ENCODE results near the gene SCAI.
"Not testable (repeated sequence)": the region's sequence is repeated elsewhere in the genome, so short reads cannot be mapped to it uniquely, and the experiment has no call there.

SCAI gene

DNA sequence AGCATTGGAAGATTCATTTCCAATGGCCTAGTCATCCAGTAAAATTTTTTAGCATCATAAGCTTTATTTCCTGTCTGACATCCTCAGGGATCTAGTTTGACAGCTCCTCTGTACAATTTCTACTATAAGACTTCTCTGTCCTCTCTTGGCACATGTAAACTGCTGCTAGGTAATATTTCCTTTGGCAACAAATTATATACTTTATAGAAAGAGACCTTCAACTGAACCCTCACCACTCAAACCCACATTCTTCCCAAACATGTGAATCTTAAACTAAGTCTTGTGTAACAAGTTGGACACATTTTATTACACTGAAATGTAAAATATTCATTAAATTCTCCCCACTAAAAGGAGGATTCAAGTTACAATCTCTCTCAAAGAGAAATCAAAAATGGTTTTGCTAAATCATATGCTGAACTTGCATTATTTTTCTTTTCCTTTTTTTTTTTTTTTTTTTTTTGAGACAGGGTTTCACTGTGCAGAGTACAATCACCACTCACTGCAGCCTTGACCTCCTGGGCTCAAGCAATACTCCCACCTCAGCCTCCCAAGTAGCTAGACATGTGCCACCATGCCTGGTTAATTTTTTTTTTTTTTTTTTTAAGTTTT is 36.9 kb downstream of the SCAI start:
- DNase-seq (ENCODE audit: low read depth): no peak

- DNase-seq (ENCODE audit: low read depth): no peak
Measured at GRCh38 chr9:125103770-125104460, 39.4 kb downstream of the SCAI start.

DNA sequence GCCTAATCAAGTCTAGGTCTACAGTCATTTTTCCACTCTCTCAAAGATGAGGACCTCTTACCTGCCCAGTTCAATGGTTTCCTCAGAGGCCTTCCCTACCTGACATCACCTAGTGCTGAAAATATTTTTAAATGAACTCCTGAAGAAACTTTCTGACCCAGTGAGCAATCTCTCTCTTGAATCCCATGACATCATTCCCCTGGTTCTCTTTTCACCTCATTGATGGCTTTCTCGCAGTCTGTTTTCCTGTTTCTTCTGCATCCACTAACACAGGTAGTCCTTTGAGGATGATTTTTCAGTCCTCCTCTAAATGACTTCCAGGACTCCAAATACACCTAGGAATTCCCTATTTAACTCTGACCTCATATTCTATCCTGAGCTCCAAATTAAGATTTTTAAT is 40.3 kb downstream of the SCAI start:
- no peak for DNase-seq (ENCODE audit: low read depth)

- no peak for DNase-seq (ENCODE audit: low read depth)
Measured at GRCh38 chr9:125100822-125101221, 42.5 kb downstream of the SCAI start.

- no peak for DNase-seq (ENCODE audit: low read depth)
Measured at GRCh38 chr9:125099816-125100215, 43.5 kb downstream of the SCAI start.

DNA sequence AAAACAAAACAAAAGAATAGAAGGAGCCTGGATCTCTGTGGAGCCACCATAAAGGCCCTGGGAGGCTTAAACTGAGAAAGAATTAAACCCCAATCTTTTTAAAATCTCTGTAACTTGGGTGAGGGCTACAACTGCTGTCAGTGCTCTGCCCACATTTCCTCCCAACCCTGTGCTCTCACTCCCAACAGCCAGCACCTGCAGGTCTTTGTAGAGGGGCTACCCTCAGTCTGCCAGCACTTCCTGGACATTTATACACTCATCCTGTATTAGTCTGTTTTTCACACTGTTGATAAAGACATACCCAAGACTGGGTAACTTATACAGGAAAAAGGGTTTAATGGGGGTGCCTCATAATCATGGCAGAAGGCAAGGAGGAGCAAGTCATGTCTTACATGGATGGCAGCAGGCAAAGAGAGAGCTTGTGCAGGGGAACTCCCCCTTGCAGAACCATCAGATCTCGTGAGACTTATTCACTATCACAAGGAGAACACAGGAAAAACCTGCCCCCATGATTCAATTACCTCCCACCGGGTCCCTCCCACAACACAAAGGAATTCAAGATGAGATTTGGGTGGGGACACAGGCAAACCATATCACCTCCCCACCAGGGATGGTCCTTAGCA is 47.4 kb downstream of the SCAI start:
- no peak for DNase-seq (ENCODE audit: low read depth)

DNA sequence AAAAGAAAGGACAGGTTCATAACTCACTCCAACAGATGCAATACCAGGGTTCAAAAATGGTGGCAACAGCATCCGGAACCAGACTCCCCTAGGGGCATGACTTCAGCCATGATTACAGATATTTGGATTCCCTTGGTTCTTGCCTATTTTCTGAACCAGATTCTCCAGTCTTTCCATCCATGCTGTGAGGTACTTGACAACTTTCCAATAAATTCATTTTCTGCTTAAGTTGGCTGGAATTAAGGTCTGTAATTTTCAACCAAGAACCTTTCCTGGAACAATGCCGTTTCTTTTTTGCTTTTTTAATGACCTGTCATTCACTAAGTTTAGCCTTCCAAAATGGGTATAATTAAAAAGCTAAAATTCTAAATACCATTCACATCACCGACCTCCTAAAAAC is 52.2 kb downstream of the SCAI start:
- DNase-seq (ENCODE audit: low read depth): no peak

- no peak for DNase-seq (ENCODE audit: low read depth)
Measured at GRCh38 chr9:125089331-125089730, 54.0 kb downstream of the SCAI start.

- no peak for DNase-seq (ENCODE audit: low read depth)
Measured at GRCh38 chr9:125088752-125089151, 54.6 kb downstream of the SCAI start.

GRCh38 chr9:125085703-125086477 is 57.4 kb downstream of the SCAI start:
- DNase-seq (ENCODE audit: low read depth): no peak

GRCh38 chr9:125082197-125082596 is 61.1 kb downstream of the SCAI start:
- not testable (repeated sequence) for DNase-seq (ENCODE audit: low read depth)

DNA sequence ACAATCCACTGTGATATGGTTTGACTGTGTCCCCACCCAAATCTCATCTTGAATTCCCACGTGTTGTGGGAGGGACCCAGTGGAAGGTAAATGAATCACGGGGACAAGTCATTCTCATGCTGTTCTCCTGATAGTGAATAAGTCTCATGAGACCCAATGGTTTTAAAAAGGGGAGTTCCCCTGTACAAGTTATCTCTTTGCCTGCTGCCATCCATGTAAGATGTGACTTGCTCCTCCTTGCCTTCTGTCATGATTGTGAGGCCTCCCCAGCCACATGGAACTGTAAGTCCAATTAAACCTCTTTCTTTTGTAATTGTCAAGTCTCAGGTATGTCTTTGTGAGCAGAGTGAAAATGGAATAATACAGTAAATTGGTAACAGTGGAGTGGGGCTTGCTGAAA is 62.5 kb downstream of the SCAI start:
- not testable (repeated sequence) for DNase-seq (ENCODE audit: low read depth)

DNA sequence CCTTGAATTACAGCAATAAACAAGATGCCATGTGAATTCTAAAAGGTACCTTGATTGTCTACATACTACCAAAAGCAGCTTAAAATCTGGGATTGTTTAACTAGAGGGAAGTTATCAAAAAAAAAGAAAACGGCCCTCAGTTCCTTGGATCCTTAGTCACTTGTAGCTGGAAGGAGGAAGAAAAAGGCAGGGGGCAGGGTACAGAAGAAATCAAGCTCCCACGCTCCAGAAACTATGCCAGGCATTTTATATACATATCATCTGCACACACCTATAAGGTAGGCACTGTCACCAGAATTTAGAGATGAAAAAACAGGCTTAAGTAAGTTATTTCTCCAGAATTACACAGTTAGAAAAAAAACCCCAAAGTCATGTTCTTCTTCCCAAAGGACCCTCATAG is 63.4 kb downstream of the SCAI start:
- no peak for DNase-seq (ENCODE audit: low read depth)

DNA sequence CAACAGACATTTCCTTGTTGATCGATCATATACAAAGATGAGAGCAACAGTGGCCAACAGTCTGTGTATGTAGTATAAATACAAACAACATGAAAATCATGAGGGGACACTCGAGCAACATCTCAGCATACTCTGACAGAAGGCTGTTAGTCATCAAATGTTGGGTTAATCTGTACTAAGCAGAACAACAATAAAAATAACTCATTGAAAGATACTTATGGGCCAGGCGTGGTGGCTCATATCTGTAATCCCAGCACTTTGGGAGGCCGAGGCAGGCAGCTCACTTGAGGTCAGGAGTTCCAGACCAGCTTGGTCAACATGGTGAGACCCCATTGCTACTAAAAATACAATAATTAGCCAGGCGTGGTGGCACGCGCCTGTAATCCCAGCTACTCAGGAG is 67.3 kb downstream of the SCAI start:
- DNase-seq (ENCODE audit: low read depth): no peak

DNA sequence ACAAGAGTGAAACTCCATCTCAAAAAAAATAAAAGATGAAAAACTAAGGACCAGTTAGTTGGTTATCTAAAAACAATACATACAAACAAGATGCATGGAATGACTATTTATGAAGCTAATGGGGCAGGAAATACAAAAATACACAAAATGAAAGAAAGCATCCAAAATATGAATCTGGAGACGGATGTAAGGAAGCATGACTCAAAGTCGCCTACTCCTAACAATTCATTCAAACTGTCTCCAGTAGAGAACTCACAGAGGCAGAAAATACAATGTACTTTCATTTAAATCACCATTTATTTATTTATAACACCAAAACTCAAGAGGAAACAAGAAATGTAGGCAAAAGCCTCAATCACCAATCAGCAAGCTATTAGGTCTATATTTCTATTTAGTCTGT is 68.4 kb downstream of the SCAI start:
- DNase-seq (ENCODE audit: low read depth): no peak

DNA sequence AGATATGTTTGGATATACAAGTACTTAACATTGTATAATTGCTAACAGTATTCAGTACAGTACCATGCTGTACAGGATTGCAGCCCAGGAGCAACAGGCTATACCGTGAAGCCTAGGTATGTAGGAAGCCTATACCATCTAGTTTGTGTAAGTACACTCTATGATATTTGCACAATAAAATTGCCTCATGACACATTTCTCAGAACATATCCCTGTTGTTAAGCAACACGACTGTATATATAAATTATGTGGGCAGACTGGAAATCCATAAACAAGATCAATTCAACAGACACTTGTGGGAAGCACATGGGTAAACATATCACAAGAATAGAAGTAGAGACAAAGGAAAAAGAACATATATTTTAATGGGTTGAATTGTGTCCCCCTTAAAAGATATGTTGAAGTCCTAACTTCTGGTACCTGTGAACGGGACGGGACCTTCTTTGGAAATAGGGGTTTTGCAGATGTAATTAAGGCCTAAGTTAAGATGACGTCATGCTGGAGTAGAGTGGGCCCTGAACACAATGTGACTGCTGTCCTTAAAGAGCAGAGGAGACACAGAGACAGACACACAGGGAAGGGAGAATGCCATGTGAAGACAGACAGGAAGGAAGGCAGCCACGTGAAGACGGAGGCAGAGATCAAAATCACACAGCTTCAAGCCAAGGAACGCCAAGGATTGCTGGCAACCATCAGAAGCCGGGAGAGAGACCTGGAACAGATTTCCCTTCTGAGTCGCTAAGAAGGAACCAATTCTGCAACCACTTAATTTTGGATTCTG is 76.3 kb downstream of the SCAI start:
- DNase-seq (ENCODE audit: low read depth): no peak

DNA sequence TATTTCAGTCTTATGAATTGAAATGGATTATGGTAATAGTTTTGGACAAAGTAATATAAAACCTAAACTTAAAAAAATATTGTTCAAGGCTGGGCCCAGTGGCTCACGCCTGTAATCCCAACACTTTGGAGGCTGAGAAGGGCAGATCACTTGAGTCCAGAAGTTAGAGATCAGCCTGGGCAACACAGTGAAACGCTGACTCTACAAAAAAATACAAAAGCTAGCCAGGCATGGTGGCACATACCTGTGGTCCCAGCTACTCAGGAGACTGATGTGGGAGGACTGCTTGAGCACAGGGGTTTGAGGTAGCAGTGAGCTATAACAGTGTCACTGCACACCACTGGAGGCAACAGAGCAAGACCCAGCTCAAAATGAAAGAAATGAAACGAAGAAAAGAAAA is 81.9 kb downstream of the SCAI start:
- DNase-seq (ENCODE audit: low read depth): no peak

DNA sequence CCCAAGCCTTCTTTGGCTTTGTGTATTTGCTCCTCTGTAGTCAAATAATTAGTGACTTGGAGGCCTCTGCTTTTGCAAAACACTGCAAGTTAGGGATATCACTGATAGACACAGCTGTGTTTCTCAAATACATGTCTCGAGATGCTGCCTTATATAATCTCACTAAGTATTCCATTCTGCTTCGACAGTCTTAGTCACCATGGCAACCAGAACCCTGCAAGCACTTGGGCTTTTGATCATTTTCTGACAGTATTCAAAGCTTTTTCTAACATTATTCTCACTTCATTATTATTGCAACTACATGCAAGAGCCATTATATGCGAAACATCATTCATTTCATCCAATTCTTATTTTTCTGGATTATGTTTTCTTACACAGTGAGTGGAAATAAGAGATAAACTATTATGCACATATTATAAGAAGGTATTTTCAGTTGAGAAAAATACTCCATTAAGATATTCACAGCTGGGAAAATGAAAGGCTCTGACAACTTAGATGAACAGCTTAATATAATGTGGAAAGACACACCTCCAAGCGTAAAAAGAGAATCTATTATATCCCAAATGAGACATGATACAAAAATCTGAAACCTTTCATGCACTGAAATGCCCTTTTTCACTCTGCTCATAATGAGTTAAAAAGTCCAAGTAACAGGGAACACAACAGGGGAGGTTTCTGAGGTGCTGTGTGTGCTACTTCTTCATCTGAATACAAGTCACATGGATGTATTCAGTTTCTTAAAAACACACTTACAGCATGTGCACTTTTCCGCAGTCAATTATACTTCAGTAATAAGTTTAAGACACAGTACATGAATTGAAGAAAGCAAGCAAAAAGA is 93.9 kb downstream of the SCAI start:
- no peak for DNase-seq (ENCODE audit: low read depth)

DNA sequence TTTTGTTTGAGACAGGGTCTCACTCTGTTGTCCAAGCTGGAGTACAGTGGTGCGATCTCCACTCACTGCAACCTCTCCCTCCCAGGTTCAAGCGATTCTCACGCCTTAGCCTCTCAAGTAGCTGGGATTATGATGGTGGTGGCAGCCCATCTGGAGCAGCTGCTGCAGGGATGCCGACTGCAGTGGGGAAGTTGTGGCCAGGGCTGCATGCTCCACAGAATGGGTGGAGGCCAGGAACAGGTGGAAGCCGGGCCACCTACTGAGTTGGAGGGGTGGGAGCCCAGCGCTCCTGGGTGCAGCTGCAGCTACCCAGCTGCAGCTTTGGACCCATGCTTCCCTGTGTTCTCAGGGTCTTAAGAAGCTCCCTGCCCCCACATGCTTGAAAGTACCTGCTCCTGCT is 99.7 kb downstream of the SCAI start:
- DNase-seq (ENCODE audit: low read depth): no peak

DNA sequence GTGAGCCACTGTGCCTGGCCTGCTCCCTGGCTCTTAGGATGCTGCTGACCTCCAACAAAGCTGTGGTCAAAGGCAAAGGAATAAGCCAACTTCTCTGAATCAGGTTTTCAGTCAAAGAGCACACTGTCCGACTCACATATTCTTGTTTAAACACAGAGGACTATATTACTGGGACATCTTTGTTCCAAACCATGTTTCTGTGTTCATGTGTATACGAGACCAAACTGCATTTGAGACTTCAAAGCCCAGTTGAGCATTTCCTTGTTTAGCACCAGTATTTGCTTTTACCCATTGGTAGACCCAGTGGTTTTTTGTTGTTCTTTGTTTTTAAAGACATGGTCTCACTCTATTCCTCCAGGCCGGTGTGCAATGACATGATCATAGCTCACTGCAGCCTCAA is 100.2 kb downstream of the SCAI start:
- no peak for DNase-seq (ENCODE audit: low read depth)

DNA sequence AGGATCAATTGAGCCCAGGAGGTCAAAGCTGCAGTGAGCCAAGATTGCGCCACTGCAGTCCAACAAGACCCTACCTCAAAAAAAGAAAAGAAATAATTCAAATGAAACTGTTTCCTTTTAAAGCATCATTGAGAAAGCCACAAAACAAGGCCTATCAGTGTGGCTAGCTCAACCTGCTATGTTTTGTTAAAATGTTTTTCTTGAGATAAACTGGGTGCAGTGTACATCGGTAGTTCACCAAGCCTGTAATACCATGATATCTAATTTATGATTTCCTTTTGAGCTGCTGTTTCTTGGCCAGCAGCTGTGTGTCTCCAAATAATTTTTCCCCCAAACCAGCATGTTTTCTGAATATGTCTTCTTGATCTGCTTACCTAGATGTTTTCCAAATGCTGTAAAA is 105.2 kb downstream of the SCAI start:
- no peak for DNase-seq (ENCODE audit: low read depth)

All from HS-5 (cell line).